Neural cell (in vitro differentiated cells): Measurements from ENCODE around the gene RNF217. TPM values are rescaled to one million over a fixed set of nuclear protein-coding genes. Genes with fewer than 3 reads are reported as not detected.

Experiments
- H2AFZ ChIP-seq: fragments of 200-600, 300-800 bp; sonication (generic), shearing (Covaris generic); 2 replicates; pipeline ENCODE4 v1.6.0; 2014; ENCODE audit warnings: low read depth, mild to moderate bottlenecking, antibody characterized with exemption, low read length, moderate library complexity
- H3F3A ChIP-seq: fragments of 200-600 bp; shearing (Covaris generic); 2 replicates; pipeline ENCODE4 v1.6.1; 2016; ENCODE audit warnings: mild to moderate bottlenecking, moderate library complexity, mixed read lengths, antibody characterized with exemption, low read length; ENCODE audit not compliant: insufficient read depth, poor library complexity, severe bottlenecking
- H3K27ac ChIP-seq: fragments of 200-600, 300-800 bp; sonication (generic), shearing (Covaris generic); 2 replicates; pipeline ENCODE4 v1.5.1; 2014; ENCODE audit warnings: mild to moderate bottlenecking, low read length, moderate library complexity
- H3K27me3 ChIP-seq: fragments of 300-800, 200-600 bp; sonication (generic), shearing (Covaris generic); 2 replicates; pipeline ENCODE4 v1.6.0; 2014; ENCODE audit warnings: mild to moderate bottlenecking, low read depth, low read length, moderate library complexity; ENCODE audit not compliant: insufficient read depth
- H3K36me3 ChIP-seq: fragments of 300-800, 200-600 bp; sonication (generic), shearing (Covaris generic); 2 replicates; pipeline ENCODE4 v1.5.1; 2014; ENCODE audit warnings: mild to moderate bottlenecking, antibody characterized with exemption, low read length, moderate library complexity; ENCODE audit not compliant: insufficient read depth
- H3K4me2 ChIP-seq: fragments of 300-800, 200-600 bp; sonication (generic), shearing (Covaris generic); 2 replicates; pipeline ENCODE4 v1.6.0; 2014; ENCODE audit warnings: mild to moderate bottlenecking, low read length
- H3K4me3 ChIP-seq: fragments of 300-800, 200-600 bp; sonication (generic), shearing (Covaris generic); 2 replicates; pipeline ENCODE4 v1.5.1; 2014; ENCODE audit warnings: mild to moderate bottlenecking, low read length, moderate library complexity
- H3K79me2 ChIP-seq: fragments of 200-600 bp; shearing (Covaris generic); replicated peaks from 2 replicates; pipeline ENCODE4 v1.6.0; 2014; ENCODE audit warnings: mild to moderate bottlenecking, low read length, moderate library complexity; ENCODE audit not compliant: insufficient read depth
- H3K9ac ChIP-seq: fragments of 300-800, 200-600 bp; sonication (generic), shearing (Covaris generic); 2 replicates; pipeline ENCODE4 v1.6.1; 2016; ENCODE audit warnings: mild to moderate bottlenecking, low read length, mixed read lengths
- H3K9me2 ChIP-seq: fragments of 200-600 bp; shearing (Covaris generic); 2 replicates; pipeline ENCODE4 v1.6.1; 2016; ENCODE audit warnings: mild to moderate bottlenecking, low read length, mixed read lengths; ENCODE audit not compliant: insufficient read depth
- H3K9me3 ChIP-seq: fragments of 200-600, 300-800 bp; sonication (generic), shearing (Covaris generic); 2 replicates; pipeline ENCODE4 v1.6.1; 2016; ENCODE audit warnings: mild to moderate bottlenecking, mixed run types, low read length, moderate library complexity, mixed read lengths
- H4K20me1 ChIP-seq: fragments of 200-600 bp; shearing (Covaris generic); 2 replicates; pipeline ENCODE4 v1.6.1; 2016; ENCODE audit warnings: mild to moderate bottlenecking, mixed run types; ENCODE audit not compliant: insufficient read depth
- EP300 ChIP-seq: fragments of 450-650 bp; conservative IDR thresholded peaks from 2 replicates; pipeline ENCODE4 v1.6.1; 2014; ENCODE audit warnings: antibody characterized with exemption, mild to moderate bottlenecking, moderate library complexity; ENCODE audit not compliant: poor library complexity, severe bottlenecking
- EZH2 ChIP-seq: fragments of 200-600, 300-800 bp; shearing (Covaris generic), sonication (generic); IDR thresholded peaks from 2 replicates; pipeline ENCODE4 v1.6.1; 2014; ENCODE audit warnings: antibody characterized with exemption, low read length, borderline replicate concordance, mild to moderate bottlenecking; ENCODE audit not compliant: insufficient read depth, poor library complexity, severe bottlenecking
- MXI1 ChIP-seq: fragments of 450-650 bp; conservative IDR thresholded peaks from 2 replicates; pipeline ENCODE4 v1.6.1; 2014; ENCODE audit warnings: antibody characterized with exemption, mild to moderate bottlenecking; ENCODE audit not compliant: poor library complexity, severe bottlenecking
- POLR2AphosphoS5 ChIP-seq: IDR thresholded peaks from 2 replicates; pipeline ENCODE4 v1.6.1; 2012
- RAD21 ChIP-seq: fragments of 450-650 bp; conservative IDR thresholded peaks from 2 replicates; pipeline ENCODE4 v1.6.1; 2014; ENCODE audit warnings: antibody characterized with exemption, mild to moderate bottlenecking, moderate library complexity
- SMC3 ChIP-seq: fragments of 450-650 bp; conservative IDR thresholded peaks from 2 replicates; pipeline ENCODE4 v1.6.1; 2014; ENCODE audit warnings: antibody characterized with exemption, mild to moderate bottlenecking, moderate library complexity; ENCODE audit not compliant: poor library complexity
- TAF1 ChIP-seq: IDR thresholded peaks from 2 replicates; pipeline ENCODE4 v1.6.1; 2012; ENCODE audit warnings: low read depth
- polyA plus RNA-seq: library from polyadenylated mRNA; depleted of rRNA; stranded (reverse); fragments of >200 nt; gene quantifications from 2 replicates; pipeline ENCODE4 v1.2.3, GENCODE V29; 2014
- TF ChIP-seq, protein P1 (sequence below): fragments of 450-650 bp; IDR thresholded peaks from 2 replicates; pipeline ENCODE4 v1.5.1; 2014; ENCODE audit warnings: antibody characterized with exemption, mild to moderate bottlenecking, moderate library complexity; ENCODE audit not compliant: poor library complexity, severe bottlenecking
- TF ChIP-seq, protein P2 (sequence below): IDR thresholded peaks from 2 replicates; pipeline ENCODE4 v1.6.1; 2012; ENCODE audit warnings: borderline replicate concordance

The RNF217 gene
- polyA plus RNA-seq, 1 donor from 2014 or later: 10.2 TPM

GRCh38 chr6:125066140-125066539, 103.9 kb downstream of the RNF217 start:
- H3K9me3 ChIP-seq: peaks cover 3% of the 10 kb centered on the region
- no peaks in the 10 kb centered on the region for H3K79me2 ChIP-seq
- no peak overlapping the region for H3K4me2 ChIP-seq
- H3K9me2 ChIP-seq: no peaks in the 10 kb centered on the region
- H3K27me3 ChIP-seq: no peaks in the 10 kb centered on the region
- no peaks in the 10 kb centered on the region for H3K36me3 ChIP-seq
- no peak overlapping the region for H3K9ac ChIP-seq
- H3K4me3 ChIP-seq: no peak overlapping the region
- H2AFZ ChIP-seq: no peak overlapping the region
- H4K20me1 ChIP-seq: no peaks in the 10 kb centered on the region
- TF ChIP-seq EZH2: no peak
- no peak for TF ChIP-seq TAF1
- no peak for TF ChIP-seq MXI1
- no peak for TF ChIP-seq RAD21
- no peak for TF ChIP-seq POLR2AphosphoS5
- TF ChIP-seq, protein P1, sequence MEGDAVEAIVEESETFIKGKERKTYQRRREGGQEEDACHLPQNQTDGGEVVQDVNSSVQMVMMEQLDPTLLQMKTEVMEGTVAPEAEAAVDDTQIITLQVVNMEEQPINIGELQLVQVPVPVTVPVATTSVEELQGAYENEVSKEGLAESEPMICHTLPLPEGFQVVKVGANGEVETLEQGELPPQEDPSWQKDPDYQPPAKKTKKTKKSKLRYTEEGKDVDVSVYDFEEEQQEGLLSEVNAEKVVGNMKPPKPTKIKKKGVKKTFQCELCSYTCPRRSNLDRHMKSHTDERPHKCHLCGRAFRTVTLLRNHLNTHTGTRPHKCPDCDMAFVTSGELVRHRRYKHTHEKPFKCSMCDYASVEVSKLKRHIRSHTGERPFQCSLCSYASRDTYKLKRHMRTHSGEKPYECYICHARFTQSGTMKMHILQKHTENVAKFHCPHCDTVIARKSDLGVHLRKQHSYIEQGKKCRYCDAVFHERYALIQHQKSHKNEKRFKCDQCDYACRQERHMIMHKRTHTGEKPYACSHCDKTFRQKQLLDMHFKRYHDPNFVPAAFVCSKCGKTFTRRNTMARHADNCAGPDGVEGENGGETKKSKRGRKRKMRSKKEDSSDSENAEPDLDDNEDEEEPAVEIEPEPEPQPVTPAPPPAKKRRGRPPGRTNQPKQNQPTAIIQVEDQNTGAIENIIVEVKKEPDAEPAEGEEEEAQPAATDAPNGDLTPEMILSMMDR: no peak
- no peak for TF ChIP-seq SMC3
- TF ChIP-seq, protein P2, sequence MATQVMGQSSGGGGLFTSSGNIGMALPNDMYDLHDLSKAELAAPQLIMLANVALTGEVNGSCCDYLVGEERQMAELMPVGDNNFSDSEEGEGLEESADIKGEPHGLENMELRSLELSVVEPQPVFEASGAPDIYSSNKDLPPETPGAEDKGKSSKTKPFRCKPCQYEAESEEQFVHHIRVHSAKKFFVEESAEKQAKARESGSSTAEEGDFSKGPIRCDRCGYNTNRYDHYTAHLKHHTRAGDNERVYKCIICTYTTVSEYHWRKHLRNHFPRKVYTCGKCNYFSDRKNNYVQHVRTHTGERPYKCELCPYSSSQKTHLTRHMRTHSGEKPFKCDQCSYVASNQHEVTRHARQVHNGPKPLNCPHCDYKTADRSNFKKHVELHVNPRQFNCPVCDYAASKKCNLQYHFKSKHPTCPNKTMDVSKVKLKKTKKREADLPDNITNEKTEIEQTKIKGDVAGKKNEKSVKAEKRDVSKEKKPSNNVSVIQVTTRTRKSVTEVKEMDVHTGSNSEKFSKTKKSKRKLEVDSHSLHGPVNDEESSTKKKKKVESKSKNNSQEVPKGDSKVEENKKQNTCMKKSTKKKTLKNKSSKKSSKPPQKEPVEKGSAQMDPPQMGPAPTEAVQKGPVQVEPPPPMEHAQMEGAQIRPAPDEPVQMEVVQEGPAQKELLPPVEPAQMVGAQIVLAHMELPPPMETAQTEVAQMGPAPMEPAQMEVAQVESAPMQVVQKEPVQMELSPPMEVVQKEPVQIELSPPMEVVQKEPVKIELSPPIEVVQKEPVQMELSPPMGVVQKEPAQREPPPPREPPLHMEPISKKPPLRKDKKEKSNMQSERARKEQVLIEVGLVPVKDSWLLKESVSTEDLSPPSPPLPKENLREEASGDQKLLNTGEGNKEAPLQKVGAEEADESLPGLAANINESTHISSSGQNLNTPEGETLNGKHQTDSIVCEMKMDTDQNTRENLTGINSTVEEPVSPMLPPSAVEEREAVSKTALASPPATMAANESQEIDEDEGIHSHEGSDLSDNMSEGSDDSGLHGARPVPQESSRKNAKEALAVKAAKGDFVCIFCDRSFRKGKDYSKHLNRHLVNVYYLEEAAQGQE: no peak
- TF ChIP-seq EP300: no peak
- no peaks in the 10 kb centered on the region for H3F3A ChIP-seq
- H3K27ac ChIP-seq: no peak overlapping the region

GRCh38 chr6:125066964-125067363, 104.7 kb downstream of the RNF217 start:
- Histone ChIP-seq H3K9me3 (peaks cover 3% of the 10 kb centered on the region), H3F3A (no peaks in the 10 kb centered on the region), H4K20me1 (no peaks in the 10 kb centered on the region), H3K9me2 (no peaks in the 10 kb centered on the region), H3K79me2 (no peaks in the 10 kb centered on the region), H3K9ac (no peak overlapping the region), H3K27ac (no peak overlapping the region), H3K27me3 (no peaks in the 10 kb centered on the region), H3K36me3 (no peaks in the 10 kb centered on the region), H2AFZ (no peak overlapping the region), H3K4me2 (no peak overlapping the region), H3K4me3 (no peak overlapping the region)
- TF ChIP-seq, protein P2: no peak
- TF ChIP-seq TAF1: no peak
